Vagina (tissue), 2 donors: ENCODE results near the gene PDE4D.

Experiments used
- POLR2AphosphoS5 ChIP-seq, 2 donors: sonication (generic); formaldehyde crosslinking; IDR thresholded peaks; one replicate each; pipeline ENCODE4 v1.9.0; 2017; ENCODE audit warnings: antibody characterized with exemption in 2 of 2, mild to moderate bottlenecking in 2 of 2, low read depth in 1 of 2; ENCODE audit not compliant: insufficient read depth in 1 of 2
- TF ChIP-seq, protein P1 (sequence below), 3 experiments: fragments of 450-650 bp in 2 of 3; fragments of 200-600 bp in 1 of 3; sonication (generic) in 1 of 3; IDR thresholded peaks; one replicate each; pipeline ENCODE4 v1.5.1; 2017 to 2019; ENCODE audit warnings: antibody characterized with exemption in 3 of 3, mild to moderate bottlenecking in 2 of 3, moderate library complexity in 2 of 3

DNA sequence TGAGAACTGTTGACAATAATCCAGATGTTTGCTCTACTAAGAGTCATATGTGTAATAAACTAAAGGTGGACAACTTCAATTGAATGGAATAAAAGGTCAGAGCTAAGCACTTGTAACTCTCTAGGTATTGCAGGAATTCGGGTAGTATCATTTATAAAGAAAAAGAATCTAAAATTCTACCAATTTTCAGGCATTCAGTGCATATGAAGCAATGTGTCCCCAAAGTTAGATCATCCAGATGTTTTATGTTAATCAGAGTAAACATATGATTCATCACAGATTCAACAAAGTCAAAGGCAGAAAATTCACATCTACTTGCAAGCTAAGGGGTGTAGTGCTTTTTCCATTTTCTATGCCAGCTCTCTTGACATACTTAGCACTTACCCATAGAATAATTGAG, 477.1 kb downstream of the PDE4D start:
- no peak for TF ChIP-seq POLR2AphosphoS5 (IDR thresholded peaks at IDR 0.05; ENCODE audit: insufficient read depth in 1 of 2, low read depth in 1 of 2)
- TF ChIP-seq, protein P1, sequence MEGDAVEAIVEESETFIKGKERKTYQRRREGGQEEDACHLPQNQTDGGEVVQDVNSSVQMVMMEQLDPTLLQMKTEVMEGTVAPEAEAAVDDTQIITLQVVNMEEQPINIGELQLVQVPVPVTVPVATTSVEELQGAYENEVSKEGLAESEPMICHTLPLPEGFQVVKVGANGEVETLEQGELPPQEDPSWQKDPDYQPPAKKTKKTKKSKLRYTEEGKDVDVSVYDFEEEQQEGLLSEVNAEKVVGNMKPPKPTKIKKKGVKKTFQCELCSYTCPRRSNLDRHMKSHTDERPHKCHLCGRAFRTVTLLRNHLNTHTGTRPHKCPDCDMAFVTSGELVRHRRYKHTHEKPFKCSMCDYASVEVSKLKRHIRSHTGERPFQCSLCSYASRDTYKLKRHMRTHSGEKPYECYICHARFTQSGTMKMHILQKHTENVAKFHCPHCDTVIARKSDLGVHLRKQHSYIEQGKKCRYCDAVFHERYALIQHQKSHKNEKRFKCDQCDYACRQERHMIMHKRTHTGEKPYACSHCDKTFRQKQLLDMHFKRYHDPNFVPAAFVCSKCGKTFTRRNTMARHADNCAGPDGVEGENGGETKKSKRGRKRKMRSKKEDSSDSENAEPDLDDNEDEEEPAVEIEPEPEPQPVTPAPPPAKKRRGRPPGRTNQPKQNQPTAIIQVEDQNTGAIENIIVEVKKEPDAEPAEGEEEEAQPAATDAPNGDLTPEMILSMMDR (IDR thresholded peaks at IDR 0.05) = no peak
